SU-DHL-6 (cell line): ENCODE data around the gene GPATCH8.

Experiments
- EZH2phosphoT487 ChIP-seq: fragments of 200-600 bp; sonication (generic), shearing (Covaris generic); conservative IDR thresholded peaks from 2 replicates; pipeline ENCODE4 v1.6.1; 2018; ENCODE audit warnings: mild to moderate bottlenecking, antibody characterized with exemption, low read length, moderate library complexity, mixed read lengths
- TF ChIP-seq, protein P1 (sequence below): fragments of 200-600 bp; sonication (generic); IDR thresholded peaks from one replicate; pipeline ENCODE4 v1.5.1; 2017; ENCODE audit warnings: antibody characterized with exemption, mild to moderate bottlenecking, low read length, moderate library complexity; ENCODE audit not compliant: insufficient read depth, poor library complexity, severe bottlenecking

DNA sequence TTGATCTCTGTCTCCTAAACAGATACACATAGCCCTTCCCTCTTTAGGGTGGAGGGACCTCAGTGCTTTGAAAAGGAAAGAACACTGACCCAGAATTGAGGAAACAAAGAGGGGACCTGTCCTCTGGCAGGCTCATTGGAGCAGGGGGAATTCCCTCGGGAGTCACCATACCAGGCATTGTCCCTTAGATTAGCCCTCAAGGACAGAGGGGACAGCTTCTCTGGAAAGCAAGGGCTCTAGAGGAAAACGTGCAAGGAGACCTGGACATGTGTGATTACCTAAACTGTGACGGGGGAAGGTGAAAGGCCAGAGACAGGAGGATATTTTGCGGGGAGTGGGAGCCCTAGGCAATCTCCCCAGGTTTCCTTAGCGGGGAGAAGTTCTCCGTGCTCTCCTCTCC is 46.5 kb upstream of the GPATCH8 start:
- TF ChIP-seq, protein P1, sequence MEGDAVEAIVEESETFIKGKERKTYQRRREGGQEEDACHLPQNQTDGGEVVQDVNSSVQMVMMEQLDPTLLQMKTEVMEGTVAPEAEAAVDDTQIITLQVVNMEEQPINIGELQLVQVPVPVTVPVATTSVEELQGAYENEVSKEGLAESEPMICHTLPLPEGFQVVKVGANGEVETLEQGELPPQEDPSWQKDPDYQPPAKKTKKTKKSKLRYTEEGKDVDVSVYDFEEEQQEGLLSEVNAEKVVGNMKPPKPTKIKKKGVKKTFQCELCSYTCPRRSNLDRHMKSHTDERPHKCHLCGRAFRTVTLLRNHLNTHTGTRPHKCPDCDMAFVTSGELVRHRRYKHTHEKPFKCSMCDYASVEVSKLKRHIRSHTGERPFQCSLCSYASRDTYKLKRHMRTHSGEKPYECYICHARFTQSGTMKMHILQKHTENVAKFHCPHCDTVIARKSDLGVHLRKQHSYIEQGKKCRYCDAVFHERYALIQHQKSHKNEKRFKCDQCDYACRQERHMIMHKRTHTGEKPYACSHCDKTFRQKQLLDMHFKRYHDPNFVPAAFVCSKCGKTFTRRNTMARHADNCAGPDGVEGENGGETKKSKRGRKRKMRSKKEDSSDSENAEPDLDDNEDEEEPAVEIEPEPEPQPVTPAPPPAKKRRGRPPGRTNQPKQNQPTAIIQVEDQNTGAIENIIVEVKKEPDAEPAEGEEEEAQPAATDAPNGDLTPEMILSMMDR, result no peak
- no peak for TF ChIP-seq EZH2phosphoT487
